Ectodermal cell (in vitro differentiated cells): ENCODE results near the gene CMTM7.
"Not testable (repeated sequence)": the region's sequence is repeated elsewhere in the genome, so short reads cannot be mapped to it uniquely, and the experiment has no call there.

ENCODE experiments used
- H3K27ac ChIP-seq: 2 replicates; pipeline ENCODE4 v1.7.0; 2013; ENCODE audit warnings: mild to moderate bottlenecking, low read depth, low read length; ENCODE audit not compliant: insufficient read depth, poor library complexity, severe bottlenecking
- H3K27me3 ChIP-seq: 2 replicates; pipeline ENCODE4 v1.7.0; 2013; ENCODE audit warnings: mild to moderate bottlenecking, low read length; ENCODE audit not compliant: insufficient read depth, control insufficient read depth, poor library complexity, severe bottlenecking
- H3K36me3 ChIP-seq: one replicate; pipeline ENCODE4 v1.7.0; 2013; ENCODE audit warnings: low read length; ENCODE audit not compliant: control insufficient read depth, insufficient read depth
- H3K4me1 ChIP-seq: one replicate; pipeline ENCODE4 v1.7.0; 2013; ENCODE audit warnings: low read length; ENCODE audit not compliant: control insufficient read depth, insufficient read depth
- H3K4me3 ChIP-seq: 2 replicates; pipeline ENCODE4 v1.7.0; 2013; ENCODE audit warnings: low read depth, low read length, control low read depth; ENCODE audit not compliant: insufficient read depth
- H3K9me3 ChIP-seq: 2 replicates; pipeline ENCODE4 v1.7.0; 2013; ENCODE audit warnings: mild to moderate bottlenecking, low read length, moderate library complexity; ENCODE audit not compliant: control insufficient read depth
- WGBS, 2 experiments: methylation state at CpG; one replicate each; pipeline ENCODE4 v1.1.7; 2013; ENCODE audit warnings: missing lambda C conversion rate in 2 of 2; 5-methylcytosine and 5-hydroxymethylcytosine counted together

The CMTM7 gene

DNA sequence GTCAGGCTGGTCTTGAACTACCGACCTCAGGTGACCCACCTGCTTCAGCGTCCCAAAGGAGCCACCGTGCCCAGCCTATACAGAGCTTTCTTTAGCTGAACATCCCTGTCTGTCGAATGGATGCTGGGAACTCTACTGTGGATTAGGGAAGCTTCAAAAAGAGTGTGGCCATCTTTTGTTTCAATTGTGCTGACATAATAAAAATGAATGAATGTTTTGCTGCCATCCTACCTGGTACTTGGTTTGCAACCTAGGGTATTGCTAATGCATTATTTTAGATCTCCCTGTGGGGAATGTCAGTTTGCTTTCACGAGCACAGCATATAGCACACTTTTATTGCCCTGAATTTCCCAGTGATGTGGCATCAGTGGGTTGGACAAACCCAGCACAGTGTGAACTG, 78.7 kb downstream of the CMTM7 start:
- Histone ChIP-seq H3K27me3 (no peaks in the 10 kb centered on the region), H3K4me1 (no peaks in the 10 kb centered on the region), H3K9me3 (no peaks in the 10 kb centered on the region), H3K27ac (no peak overlapping the region), H3K4me3 (no peak overlapping the region), H3K36me3 (no peaks in the 10 kb centered on the region)
- WGBS, 2 experiments, result 90 to 95% methylated on average over 5 of the region's 5 CpGs

- H3K27ac ChIP-seq, result no peak overlapping the region
- no peak overlapping the region for H3K4me3 ChIP-seq
- H3K9me3 ChIP-seq, result no peaks in the 10 kb centered on the region
- no peaks in the 10 kb centered on the region for H3K27me3 ChIP-seq
- no peaks in the 10 kb centered on the region for H3K36me3 ChIP-seq
- no peaks in the 10 kb centered on the region for H3K4me1 ChIP-seq
- 93 to 95% methylated on average over 3 of the region's 3 CpGs for WGBS, 2 experiments
Measured at GRCh38 chr3:32471246-32471645, 79.6 kb downstream of the CMTM7 start.

DNA sequence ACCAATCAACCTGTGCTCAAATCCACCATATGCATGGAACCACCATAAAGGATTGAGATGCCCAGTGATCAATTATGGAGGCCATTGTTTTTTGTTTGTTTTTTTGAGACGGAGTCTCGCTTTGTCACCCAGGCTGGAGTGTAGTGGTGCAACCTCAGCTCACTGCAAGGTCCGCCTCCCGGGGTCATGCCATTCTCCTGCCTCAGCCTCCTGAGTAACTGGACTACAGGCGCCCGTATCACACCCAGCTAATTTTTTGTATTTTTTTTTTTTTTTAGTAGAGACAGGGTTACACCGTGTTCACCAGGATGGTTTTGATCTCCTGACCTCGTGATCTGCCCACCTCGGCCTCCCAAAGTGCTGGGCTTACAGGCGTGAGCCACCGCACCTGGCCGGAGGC, 80.5 kb downstream of the CMTM7 start:
- not testable (repeated sequence) for H3K27me3 ChIP-seq, H3K4me3 ChIP-seq, H3K36me3 ChIP-seq, H3K9me3 ChIP-seq, H3K4me1 ChIP-seq, H3K27ac ChIP-seq
- WGBS, 2 experiments, result 85 to 87% methylated on average over 12 of the region's 12 CpGs

DNA sequence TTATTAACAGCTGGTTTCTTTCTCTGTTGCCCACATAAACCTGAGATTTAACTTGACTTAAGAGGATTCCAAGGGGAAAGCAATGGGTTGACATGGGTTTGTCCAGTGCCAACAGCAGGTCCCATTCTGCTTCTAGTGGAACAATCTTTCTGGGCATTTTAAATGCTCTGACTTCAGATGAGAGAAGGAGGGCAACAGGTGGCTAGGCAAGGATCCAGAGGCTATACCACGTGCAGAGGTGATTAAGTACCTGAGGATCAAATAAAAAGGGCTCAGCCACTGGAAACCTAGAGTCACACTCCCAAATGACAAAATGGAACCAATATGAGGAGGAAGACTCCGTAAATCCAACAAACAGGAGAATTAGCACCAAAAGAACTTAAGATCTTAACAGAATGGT, 82.5 kb downstream of the CMTM7 start:
- no peaks in the 10 kb centered on the region for H3K27me3 ChIP-seq
- no peaks in the 10 kb centered on the region for H3K36me3 ChIP-seq
- WGBS, 2 experiments, result 93 to 96% methylated on average over 2 of the region's 2 CpGs
- H3K4me3 ChIP-seq, result no peak overlapping the region
- H3K9me3 ChIP-seq, result no peaks in the 10 kb centered on the region
- no peaks in the 10 kb centered on the region for H3K4me1 ChIP-seq
- no peak overlapping the region for H3K27ac ChIP-seq

GRCh38 chr3:32480604-32481003, 89.0 kb downstream of the CMTM7 start:
- Histone ChIP-seq H3K27ac (no peak overlapping the region), H3K4me1 (no peaks in the 10 kb centered on the region), H3K4me3 (no peak overlapping the region), H3K9me3 (no peaks in the 10 kb centered on the region), H3K36me3 (no peaks in the 10 kb centered on the region), H3K27me3 (no peaks in the 10 kb centered on the region)
- WGBS, 2 experiments, result 88 to 95% methylated on average over 1 of the region's 1 CpG

DNA sequence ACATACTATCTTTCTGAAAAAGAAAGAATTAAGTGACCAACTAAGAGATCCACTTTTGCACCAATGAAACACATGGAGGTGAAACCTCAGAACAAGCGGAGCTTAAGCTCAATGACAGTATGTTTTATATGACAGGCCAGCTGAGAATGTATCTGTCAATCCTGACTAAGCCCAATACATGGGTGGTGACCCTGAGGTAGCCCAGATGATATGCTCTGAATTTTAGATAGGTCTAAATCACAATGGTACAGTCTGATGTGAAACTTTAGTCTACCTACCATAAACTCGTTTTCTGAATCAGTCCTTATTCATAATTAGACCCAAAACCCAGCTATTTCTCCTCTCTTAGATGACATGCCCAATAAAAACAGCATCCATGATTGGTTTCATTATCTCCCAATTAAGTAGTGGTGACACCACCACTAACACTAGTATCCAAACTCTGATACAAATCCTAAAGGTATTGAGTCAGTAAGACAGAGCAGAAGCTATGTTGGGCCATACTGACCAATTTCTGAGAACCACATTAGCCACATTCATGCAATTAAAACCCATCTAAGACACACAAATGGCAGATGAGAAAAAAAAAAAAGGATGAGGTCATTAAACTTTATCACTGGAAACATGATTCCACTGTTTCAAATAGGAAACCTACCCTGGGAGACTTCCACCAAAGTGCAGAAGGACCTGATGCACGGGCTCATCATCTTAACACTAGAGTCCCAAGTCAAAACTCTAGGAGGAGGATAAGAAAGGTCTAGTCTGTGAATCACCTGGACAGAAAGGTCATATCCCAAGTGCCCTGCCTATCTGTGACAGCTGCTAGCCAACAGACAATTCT, 90.4 kb downstream of the CMTM7 start:
- H3K9me3 ChIP-seq, result no peaks in the 10 kb centered on the region
- no peak overlapping the region for H3K4me3 ChIP-seq
- H3K27me3 ChIP-seq, result no peaks in the 10 kb centered on the region
- no peaks in the 10 kb centered on the region for H3K36me3 ChIP-seq
- H3K4me1 ChIP-seq, result no peaks in the 10 kb centered on the region
- no peak overlapping the region for H3K27ac ChIP-seq
- 95% methylated on average over 3 of the region's 3 CpGs for WGBS, 2 experiments

GRCh38 chr3:32482693-32483092, 91.0 kb downstream of the CMTM7 start:
- 96 to 100% methylated on average over 1 of the region's 1 CpG for WGBS, 2 experiments

DNA sequence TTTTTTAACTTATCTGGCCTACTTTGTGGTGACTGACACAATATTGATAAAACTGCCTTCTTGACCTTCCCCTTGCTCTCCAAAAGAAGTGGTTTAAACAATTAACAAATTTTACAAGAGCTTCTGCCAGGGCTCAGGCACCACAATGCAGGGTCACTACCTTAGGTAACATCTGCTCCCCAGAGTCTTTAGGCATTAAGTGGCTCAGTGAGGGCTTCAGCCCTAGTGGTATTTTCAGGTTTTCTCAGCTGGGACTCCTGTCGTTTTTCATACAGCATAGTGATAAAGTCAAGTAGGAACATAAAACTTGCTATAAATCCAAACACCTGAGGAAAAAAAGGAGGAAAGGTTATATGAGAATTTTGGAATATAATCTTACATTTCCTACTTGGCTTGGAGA, 92.1 kb downstream of the CMTM7 start:
- no peaks in the 10 kb centered on the region for H3K9me3 ChIP-seq
- H3K4me3 ChIP-seq, result no peak overlapping the region
- H3K4me1 ChIP-seq, result no peaks in the 10 kb centered on the region
- H3K27me3 ChIP-seq, result no peaks in the 10 kb centered on the region
- no peak overlapping the region for H3K27ac ChIP-seq
- no peaks in the 10 kb centered on the region for H3K36me3 ChIP-seq
- 75% methylated on average over 1 of the region's 1 CpG; no CpG with 5 or more reads in 1 of the 2 experiments for WGBS, 2 experiments

More at GRCh38 chr3:32482693-32483092, 91.0 kb downstream of the CMTM7 start:
- no peak overlapping the region for H3K4me3 ChIP-seq
- H3K4me1 ChIP-seq, result no peaks in the 10 kb centered on the region
- H3K9me3 ChIP-seq, result no peaks in the 10 kb centered on the region
- no peak overlapping the region for H3K27ac ChIP-seq
- H3K36me3 ChIP-seq, result no peaks in the 10 kb centered on the region
- H3K27me3 ChIP-seq, result no peaks in the 10 kb centered on the region

DNA sequence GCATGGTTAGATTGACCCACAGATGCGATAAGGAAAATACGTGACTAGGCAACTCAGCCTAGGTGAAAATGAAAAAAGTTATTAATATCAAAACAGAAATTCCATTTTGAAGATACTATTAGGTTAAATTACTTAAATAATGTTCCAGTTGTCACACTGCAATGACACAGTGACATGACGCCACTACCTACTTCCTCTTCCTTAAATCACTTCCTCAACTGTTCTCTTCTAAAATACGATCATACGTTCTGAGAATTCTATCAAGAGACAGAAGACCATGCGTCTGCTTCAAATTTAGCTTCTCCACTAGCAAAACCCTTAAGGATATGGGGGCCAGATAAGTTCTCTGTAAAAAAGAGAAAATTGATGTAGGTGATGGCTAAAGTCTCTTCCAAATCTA, 92.8 kb downstream of the CMTM7 start:
- no peak overlapping the region for H3K4me3 ChIP-seq
- WGBS, 2 experiments, result 98% methylated on average over 3 to 6 of the region's 6 CpGs

GRCh38 chr3:32487781-32488473, 96.3 kb downstream of the CMTM7 start:
- no peaks in the 10 kb centered on the region for H3K36me3 ChIP-seq
- H3K4me1 ChIP-seq, result no peaks in the 10 kb centered on the region
- no peak overlapping the region for H3K27ac ChIP-seq
- no peaks in the 10 kb centered on the region for H3K9me3 ChIP-seq
- H3K4me3 ChIP-seq, result no peak overlapping the region
- H3K27me3 ChIP-seq, result no peaks in the 10 kb centered on the region
- WGBS, 2 experiments, result 80% methylated on average over 3 of the region's 3 CpGs; no CpG with 5 or more reads in 1 of the 2 experiments

More for the DNA sequence above, 92.8 kb downstream of the CMTM7 start:
- Histone ChIP-seq H3K27ac (no peak overlapping the region), H3K4me1 (no peaks in the 10 kb centered on the region), H3K9me3 (no peaks in the 10 kb centered on the region), H3K27me3 (no peaks in the 10 kb centered on the region), H3K36me3 (no peaks in the 10 kb centered on the region)
